CD14-positive monocyte (primary cell): Measurements from ENCODE around the gene CTSH. TPM values are rescaled to one million over a fixed set of nuclear protein-coding genes. Genes with fewer than 3 reads are reported as not detected.

Source experiments
- DNase-seq, 3 donors: peaks; one replicate each; pipeline ENCODE4 v3.0.0-alpha.2; 2011 to 2022
- H2AFZ ChIP-seq: 2 replicates; pipeline ENCODE4 v1.6.0; 2012; ENCODE audit warnings: mild to moderate bottlenecking, low read depth, low read length, inconsistent platforms; ENCODE audit not compliant: insufficient read depth, poor library complexity, severe bottlenecking
- H3K27ac ChIP-seq, 2 donors: 1 replicate in 1 of 2; 2 replicates in 1 of 2; pipeline ENCODE4 v1.5.1; 2012 to 2013; ENCODE audit warnings: low read length in 2 of 2, control low read depth in 1 of 2, inconsistent platforms in 1 of 2, low read depth in 1 of 2, mild to moderate bottlenecking in 1 of 2
- H3K27me3 ChIP-seq, 2 donors: one replicate each; pipeline versions ENCODE4 v1.6.0 to v1.6.1; 2011 to 2013; ENCODE audit warnings: low read length in 2 of 2; ENCODE audit not compliant: control insufficient read depth in 2 of 2, insufficient read depth in 2 of 2
- H3K36me3 ChIP-seq, 2 donors: replicated peaks in 1 of 2; 1 replicate in 1 of 2; 2 replicates in 1 of 2; pipeline versions ENCODE4 v1.5.1 to v1.6.1; 2012 to 2013; ENCODE audit warnings: low read length in 2 of 2, control low read depth in 1 of 2, inconsistent platforms in 1 of 2, mild to moderate bottlenecking in 1 of 2; ENCODE audit not compliant: insufficient read depth in 2 of 2, control insufficient read depth in 1 of 2
- H3K4me1 ChIP-seq, 2 donors: 1 replicate in 1 of 2; 2 replicates in 1 of 2; pipeline versions ENCODE4 v1.5.1 to v1.6.1; 2012 to 2013; ENCODE audit warnings: low read length in 2 of 2, control low read depth in 1 of 2, inconsistent platforms in 1 of 2, mild to moderate bottlenecking in 1 of 2, moderate library complexity in 1 of 2; ENCODE audit not compliant: insufficient read depth in 2 of 2, control insufficient read depth in 1 of 2
- H3K4me2 ChIP-seq: replicated peaks from 2 replicates; pipeline ENCODE3; 2012; ENCODE audit warnings: low read length, moderate library complexity, mild to moderate bottlenecking; ENCODE audit not compliant: poor library complexity, severe bottlenecking; ENCODE audit errors: extremely low read depth
- H3K4me3 ChIP-seq, 3 experiments: fragments of 200-600 bp in 1 of 3; sonication (generic) in 1 of 3; replicated peaks in 1 of 3; 1 replicate in 2 of 3; 2 replicates in 1 of 3; pipeline ENCODE4 v1.5.1; 2011 to 2013; ENCODE audit warnings: low read length in 3 of 3, mild to moderate bottlenecking in 3 of 3, control low read depth in 2 of 3, low read depth in 2 of 3, inconsistent platforms in 1 of 3, moderate library complexity in 1 of 3
- H3K79me2 ChIP-seq: 2 replicates; pipeline ENCODE4 v1.6.0; 2012; ENCODE audit warnings: mild to moderate bottlenecking, control low read depth, inconsistent platforms, low read length, moderate library complexity; ENCODE audit not compliant: insufficient read depth
- H3K9ac ChIP-seq: 2 replicates; pipeline ENCODE4 v1.6.0; 2017; ENCODE audit warnings: low read length, mild to moderate bottlenecking; ENCODE audit not compliant: insufficient read depth, poor library complexity, severe bottlenecking
- H3K9me3 ChIP-seq, 2 donors: replicated peaks in 1 of 2; 1 replicate in 1 of 2; 2 replicates in 1 of 2; pipeline versions ENCODE4 v1.5.1 to v1.6.1; 2012 to 2013; ENCODE audit warnings: low read length in 2 of 2, control low read depth in 1 of 2; ENCODE audit not compliant: control insufficient read depth in 1 of 2, insufficient read depth in 1 of 2
- H4K20me1 ChIP-seq: 2 replicates; pipeline ENCODE4 v1.6.0; 2012; ENCODE audit warnings: mild to moderate bottlenecking, low read length, control low read depth, moderate library complexity; ENCODE audit not compliant: insufficient read depth
- H3K27ac Mint-ChIP-seq, 7 donors: one replicate each; pipeline ENCODE4 v1.8.0; 2020; ENCODE audit warnings: mild to moderate bottlenecking in 7 of 7, mixed read lengths in 7 of 7, moderate library complexity in 6 of 7, inconsistent platforms in 2 of 7
- H3K27me3 Mint-ChIP-seq, 3 donors: one replicate each; pipeline ENCODE4 v1.8.0; 2021 to 2022; ENCODE audit warnings: low read depth in 3 of 3, mild to moderate bottlenecking in 3 of 3, mixed read lengths in 3 of 3, moderate library complexity in 3 of 3, inconsistent platforms in 1 of 3
- H3K36me3 Mint-ChIP-seq, 2 donors: one replicate each; pipeline ENCODE4 v1.8.0; 2020; ENCODE audit warnings: mixed read lengths in 2 of 2, inconsistent platforms in 1 of 2, mild to moderate bottlenecking in 1 of 2
- H3K4me1 Mint-ChIP-seq: one replicate; pipeline ENCODE4 v1.8.0; 2020; ENCODE audit warnings: mild to moderate bottlenecking, mixed read lengths
- H3K4me3 Mint-ChIP-seq, 2 donors: one replicate each; pipeline ENCODE4 v1.8.0; 2020; ENCODE audit warnings: mild to moderate bottlenecking in 2 of 2, mixed read lengths in 2 of 2, moderate library complexity in 1 of 2
- H3K9me3 Mint-ChIP-seq, 7 donors: one replicate each; pipeline ENCODE4 v1.8.0; 2020 to 2022; ENCODE audit warnings: mixed read lengths in 7 of 7, mild to moderate bottlenecking in 6 of 7, moderate library complexity in 6 of 7, inconsistent platforms in 2 of 7
- WGBS: methylation state at CpG from one replicate; pipeline ENCODE4 v1.1.5; 2013; ENCODE audit warnings: missing lambda C conversion rate; ENCODE audit not compliant: insufficient coverage; 5-methylcytosine and 5-hydroxymethylcytosine counted together
- intact Hi-C, 2 donors: fragments of 100-400 bp; cut with micrococcal nuclease; formaldehyde crosslinking; loops; one replicate each; pipeline versions ENCODE4 v1.15.0 to v1.15.1; 2023
- polyA plus RNA-seq, 3 donors: library from polyadenylated mRNA; depleted of rRNA in 1 of 3; unstranded in 2 of 3; stranded (reverse) in 1 of 3; fragments of 300-500 nt in 2 of 3; fragments of >200 nt in 1 of 3; fragmentation: Illumina TruSeq in 2 of 3; gene quantifications; 1 replicate in 2 of 3; 2 replicates in 1 of 3; pipeline ENCODE4 v1.2.3, GENCODE V29; 2012 to 2021
- TF ChIP-seq, protein P1 (sequence below): fragments of 200-600 bp; IDR thresholded peaks from one replicate; pipeline ENCODE4 v1.8.0; 2022; ENCODE audit warnings: antibody characterized with exemption, mild to moderate bottlenecking

Gene CTSH
- polyA plus RNA-seq, 3 donors, result 555 to 884 (median 756) TPM

DNA sequence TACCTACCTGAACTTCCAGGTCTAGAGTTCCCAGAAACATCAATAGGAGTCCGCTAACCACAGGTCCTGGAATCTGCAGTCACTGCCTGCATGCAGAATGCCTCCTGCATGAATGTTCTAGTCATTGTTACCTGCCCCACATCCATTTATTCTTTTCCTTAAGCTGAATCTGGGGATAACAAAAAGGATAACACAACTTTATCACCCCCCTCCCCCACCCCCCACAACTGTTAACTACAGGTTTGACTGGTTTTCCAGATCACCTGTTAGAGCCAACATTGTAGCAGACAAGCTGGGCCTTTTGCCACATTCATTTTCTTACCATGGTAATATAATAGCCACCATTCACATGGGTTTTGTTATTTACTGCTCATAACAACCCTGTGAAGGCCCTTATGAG, 4.6 kb upstream of the CTSH start:
- H3K9me3 Mint-ChIP-seq, result peaks cover 0 to 5% (median 0%) of the 10 kb centered on the region in 7 donors
- H3K4me3 Mint-ChIP-seq, result no peak overlapping the region
- no peaks in the 10 kb centered on the region for H3K36me3 Mint-ChIP-seq
- no peak overlapping the region for H3K9ac ChIP-seq
- H3K4me1 Mint-ChIP-seq, result peaks cover 20% of the 10 kb centered on the region
- intact Hi-C loops, result loop anchor here in 1 of 2 donors (10.0 kb wide), 1 partner anchor 75 kb away; the partner anchor contains the start of gene MORF4L1
- no peaks in the 10 kb centered on the region for H3K9me3 ChIP-seq
- H3K4me3 ChIP-seq, result no peak overlapping the region
- H2AFZ ChIP-seq, result no peak overlapping the region
- no peak for DNase-seq
- H4K20me1 ChIP-seq, result no peaks in the 10 kb centered on the region
- WGBS, result 0% methylated on average over 1 of the region's 1 CpG
- H3K4me2 ChIP-seq, result no peak overlapping the region
- TF ChIP-seq, protein P1, sequence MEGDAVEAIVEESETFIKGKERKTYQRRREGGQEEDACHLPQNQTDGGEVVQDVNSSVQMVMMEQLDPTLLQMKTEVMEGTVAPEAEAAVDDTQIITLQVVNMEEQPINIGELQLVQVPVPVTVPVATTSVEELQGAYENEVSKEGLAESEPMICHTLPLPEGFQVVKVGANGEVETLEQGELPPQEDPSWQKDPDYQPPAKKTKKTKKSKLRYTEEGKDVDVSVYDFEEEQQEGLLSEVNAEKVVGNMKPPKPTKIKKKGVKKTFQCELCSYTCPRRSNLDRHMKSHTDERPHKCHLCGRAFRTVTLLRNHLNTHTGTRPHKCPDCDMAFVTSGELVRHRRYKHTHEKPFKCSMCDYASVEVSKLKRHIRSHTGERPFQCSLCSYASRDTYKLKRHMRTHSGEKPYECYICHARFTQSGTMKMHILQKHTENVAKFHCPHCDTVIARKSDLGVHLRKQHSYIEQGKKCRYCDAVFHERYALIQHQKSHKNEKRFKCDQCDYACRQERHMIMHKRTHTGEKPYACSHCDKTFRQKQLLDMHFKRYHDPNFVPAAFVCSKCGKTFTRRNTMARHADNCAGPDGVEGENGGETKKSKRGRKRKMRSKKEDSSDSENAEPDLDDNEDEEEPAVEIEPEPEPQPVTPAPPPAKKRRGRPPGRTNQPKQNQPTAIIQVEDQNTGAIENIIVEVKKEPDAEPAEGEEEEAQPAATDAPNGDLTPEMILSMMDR, result no peak
- no peak overlapping the region for H3K27ac Mint-ChIP-seq
- no peaks in the 10 kb centered on the region for H3K27me3 ChIP-seq
- no peak overlapping the region for H3K27ac ChIP-seq
- peaks cover 6 to 18% (median 17%) of the 10 kb centered on the region in 3 donors for H3K27me3 Mint-ChIP-seq
- H3K79me2 ChIP-seq, result peaks cover 8% of the 10 kb centered on the region
- H3K4me1 ChIP-seq, result peaks cover 6 to 12% of the 10 kb centered on the region in 2 donors
- no peaks in the 10 kb centered on the region for H3K36me3 ChIP-seq

DNA sequence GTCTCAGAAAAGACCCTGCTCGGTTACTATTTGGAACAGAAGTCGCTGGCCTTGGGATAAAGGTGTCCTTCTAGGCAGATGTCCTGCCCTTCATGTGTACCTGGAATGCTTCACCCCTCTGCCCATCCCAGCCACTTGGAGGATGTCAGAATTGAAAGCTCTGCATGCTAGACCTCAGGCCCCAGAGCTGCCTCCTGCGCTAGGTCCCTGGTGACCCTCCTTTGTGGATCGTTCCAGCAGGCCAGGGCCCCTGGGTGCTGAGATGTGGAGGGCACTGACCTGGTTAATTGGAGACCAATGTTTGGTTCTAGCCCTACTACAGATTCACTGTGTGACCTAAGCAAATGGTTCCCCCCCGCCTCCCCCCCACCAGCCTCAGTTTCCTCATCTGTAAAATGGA, 2.7 kb upstream of the CTSH start:
- H3K4me3 ChIP-seq, result no peak overlapping the region
- TF ChIP-seq, protein P1, result no peak
- peaks cover 25 to 31% of the 10 kb centered on the region in 2 donors for H3K4me1 ChIP-seq
- H3K27ac ChIP-seq, result no peak overlapping the region
- no peak overlapping the region for H2AFZ ChIP-seq
- no peak overlapping the region for H3K27ac Mint-ChIP-seq
- peaks cover 40% of the 10 kb centered on the region for H3K4me1 Mint-ChIP-seq
- 100% methylated on average over 2 of the region's 5 CpGs for WGBS
- no peak overlapping the region for H3K9ac ChIP-seq
- H3K36me3 ChIP-seq, result no peaks in the 10 kb centered on the region
- peaks cover 8% of the 10 kb centered on the region for H4K20me1 ChIP-seq
- H3K36me3 Mint-ChIP-seq, result peaks cover 0 to 2% of the 10 kb centered on the region in 2 donors
- peaks cover 0 to 2% (median 0%) of the 10 kb centered on the region in 7 donors for H3K9me3 Mint-ChIP-seq
- no peaks in the 10 kb centered on the region for H3K27me3 ChIP-seq
- H3K4me2 ChIP-seq, result no peak overlapping the region
- peaks cover 6 to 18% (median 16%) of the 10 kb centered on the region in 3 donors for H3K27me3 Mint-ChIP-seq
- no peak for DNase-seq
- H3K4me3 Mint-ChIP-seq, result no peak overlapping the region
- intact Hi-C loops, result loop anchor here in 1 of 2 donors (10.0 kb wide), 1 partner anchor 73 kb away; the partner anchor contains the start of gene MORF4L1
- H3K9me3 ChIP-seq, result no peaks in the 10 kb centered on the region
- peaks cover 27% of the 10 kb centered on the region for H3K79me2 ChIP-seq
